ENCODE measurements around the gene RNF113A.
"Not testable (repeated sequence)": the region's sequence is repeated elsewhere in the genome, so short reads cannot be mapped to it uniquely, and the experiment has no call there.

The RNF113A gene

GRCh38 chrX:119871599-119872395 lies at the start of gene RNF113A, which contains the start of gene NDUFA1:
Gene RNF113A, minus strand, starts transcription at chrX:119871733. Its CDS starts 120 bp downstream, at chrX:119871613.
Gene NDUFA1, plus strand, starts transcription at chrX:119871832. Its CDS starts 80 bp downstream, at chrX:119871912.
- no peaks in the 10 kb centered on the region for H3K27me3 ChIP-seq (ENCODE audit: control insufficient read depth in 1 of 2, insufficient read depth in 2 of 2, low read length in 2 of 2)
- H3K4me3 ChIP-seq (ENCODE audit: low read depth in 1 of 2, low read length in 2 of 2) = peak within 1 kb of the TSS; percentile 91 to 92
- peaks cover 0 to 13% of the 10 kb centered on the region in 2 donors for H3K36me3 ChIP-seq (ENCODE audit: control insufficient read depth in 1 of 2, insufficient read depth in 2 of 2, low read length in 2 of 2)
- H3K4me1 ChIP-seq (ENCODE audit: control insufficient read depth in 1 of 2, insufficient read depth in 2 of 2, low read length in 2 of 2) = peaks cover 7 to 10% of the 10 kb centered on the region in 2 donors
- no peaks in the 10 kb centered on the region for H3K9me3 ChIP-seq (ENCODE audit: control insufficient read depth in 1 of 2, low read length in 2 of 2)
- H3K27ac ChIP-seq (ENCODE audit: low read depth, low read length) = peak within 1 kb of the TSS; percentile 98
- H3K9ac ChIP-seq (ENCODE audit: low read depth in 1 of 2, low read length in 2 of 2) = peak within 1 kb of the TSS; percentile 93 to 96

- H3K27ac ChIP-seq (ENCODE audit: low read depth, low read length) = no peak overlapping the region
- H3K9ac ChIP-seq (ENCODE audit: low read depth in 1 of 2, low read length in 2 of 2) = no peak overlapping the region
- H3K36me3 ChIP-seq (ENCODE audit: control insufficient read depth in 1 of 2, insufficient read depth in 2 of 2, low read length in 2 of 2) = no peaks in the 10 kb centered on the region
- no peaks in the 10 kb centered on the region for H3K9me3 ChIP-seq (ENCODE audit: control insufficient read depth in 1 of 2, low read length in 2 of 2)
- H3K4me3 ChIP-seq (ENCODE audit: low read depth in 1 of 2, low read length in 2 of 2) = no peak overlapping the region
- no peaks in the 10 kb centered on the region for H3K27me3 ChIP-seq (ENCODE audit: control insufficient read depth in 1 of 2, insufficient read depth in 2 of 2, low read length in 2 of 2)
- H3K4me1 ChIP-seq (ENCODE audit: control insufficient read depth in 1 of 2, insufficient read depth in 2 of 2, low read length in 2 of 2) = no peaks in the 10 kb centered on the region
Observed at GRCh38 chrX:119919835-119920585, 48.5 kb upstream of the RNF113A start.

- Histone ChIP-seq H3K4me3 (ENCODE audit: low read depth in 1 of 2, low read length in 2 of 2) (no peak overlapping the region), H3K36me3 (ENCODE audit: control insufficient read depth in 1 of 2, insufficient read depth in 2 of 2, low read length in 2 of 2) (no peaks in the 10 kb centered on the region), H3K9me3 (ENCODE audit: control insufficient read depth in 1 of 2, low read length in 2 of 2) (no peaks in the 10 kb centered on the region), H3K9ac (ENCODE audit: low read depth in 1 of 2, low read length in 2 of 2) (no peak overlapping the region), H3K4me1 (ENCODE audit: control insufficient read depth in 1 of 2, insufficient read depth in 2 of 2, low read length in 2 of 2) (no peaks in the 10 kb centered on the region), H3K27me3 (ENCODE audit: control insufficient read depth in 1 of 2, insufficient read depth in 2 of 2, low read length in 2 of 2) (no peaks in the 10 kb centered on the region), H3K27ac (ENCODE audit: low read depth, low read length) (no peak overlapping the region)
Observed at GRCh38 chrX:119917877-119918276, 46.3 kb upstream of the RNF113A start.

- no peaks in the 10 kb centered on the region for H3K36me3 ChIP-seq (ENCODE audit: control insufficient read depth in 1 of 2, insufficient read depth in 2 of 2, low read length in 2 of 2)
- no peak overlapping the region for H3K4me3 ChIP-seq (ENCODE audit: low read depth in 1 of 2, low read length in 2 of 2)
- H3K27me3 ChIP-seq (ENCODE audit: control insufficient read depth in 1 of 2, insufficient read depth in 2 of 2, low read length in 2 of 2) = no peaks in the 10 kb centered on the region
- no peak overlapping the region for H3K9ac ChIP-seq (ENCODE audit: low read depth in 1 of 2, low read length in 2 of 2)
- H3K4me1 ChIP-seq (ENCODE audit: control insufficient read depth in 1 of 2, insufficient read depth in 2 of 2, low read length in 2 of 2) = no peaks in the 10 kb centered on the region
- H3K9me3 ChIP-seq (ENCODE audit: control insufficient read depth in 1 of 2, low read length in 2 of 2) = no peaks in the 10 kb centered on the region
- H3K27ac ChIP-seq (ENCODE audit: low read depth, low read length) = no peak overlapping the region
Observed at GRCh38 chrX:119916310-119916709, 44.8 kb upstream of the RNF113A start.

GRCh38 chrX:119900976-119901375 lies 29.4 kb upstream of the RNF113A start:
- Histone ChIP-seq H3K9ac (ENCODE audit: low read depth in 1 of 2, low read length in 2 of 2) (no peak overlapping the region), H3K27ac (ENCODE audit: low read depth, low read length) (no peak overlapping the region), H3K27me3 (ENCODE audit: control insufficient read depth in 1 of 2, insufficient read depth in 2 of 2, low read length in 2 of 2) (no peaks in the 10 kb centered on the region), H3K4me3 (ENCODE audit: low read depth in 1 of 2, low read length in 2 of 2) (no peak overlapping the region), H3K36me3 (ENCODE audit: control insufficient read depth in 1 of 2, insufficient read depth in 2 of 2, low read length in 2 of 2) (no peaks in the 10 kb centered on the region), H3K4me1 (ENCODE audit: control insufficient read depth in 1 of 2, insufficient read depth in 2 of 2, low read length in 2 of 2) (no peaks in the 10 kb centered on the region), H3K9me3 (ENCODE audit: control insufficient read depth in 1 of 2, low read length in 2 of 2) (no peaks in the 10 kb centered on the region)

GRCh38 chrX:119899125-119899524 lies 27.6 kb upstream of the RNF113A start:
- no peaks in the 10 kb centered on the region for H3K4me1 ChIP-seq (ENCODE audit: control insufficient read depth in 1 of 2, insufficient read depth in 2 of 2, low read length in 2 of 2)
- no peak overlapping the region for H3K4me3 ChIP-seq (ENCODE audit: low read depth in 1 of 2, low read length in 2 of 2)
- H3K36me3 ChIP-seq (ENCODE audit: control insufficient read depth in 1 of 2, insufficient read depth in 2 of 2, low read length in 2 of 2) = no peaks in the 10 kb centered on the region
- no peak overlapping the region for H3K9ac ChIP-seq (ENCODE audit: low read depth in 1 of 2, low read length in 2 of 2)
- no peaks in the 10 kb centered on the region for H3K27me3 ChIP-seq (ENCODE audit: control insufficient read depth in 1 of 2, insufficient read depth in 2 of 2, low read length in 2 of 2)
- H3K9me3 ChIP-seq (ENCODE audit: control insufficient read depth in 1 of 2, low read length in 2 of 2) = no peaks in the 10 kb centered on the region
- no peak overlapping the region for H3K27ac ChIP-seq (ENCODE audit: low read depth, low read length)

GRCh38 chrX:119895843-119896326 lies 24.4 kb upstream of the RNF113A start, which contains the start of gene AKAP14:
Gene AKAP14, plus strand, starts transcription at chrX:119895893. Its CDS starts 7,331 bp downstream, at chrX:119903224.
- Histone ChIP-seq H3K9ac (ENCODE audit: low read depth in 1 of 2, low read length in 2 of 2) (no peak within 1 kb of the TSS), H3K4me1 (ENCODE audit: control insufficient read depth in 1 of 2, insufficient read depth in 2 of 2, low read length in 2 of 2) (no peaks in the 10 kb centered on the region), H3K9me3 (ENCODE audit: control insufficient read depth in 1 of 2, low read length in 2 of 2) (no peaks in the 10 kb centered on the region)

GRCh38 chrX:119891961-119892692 lies 20.6 kb upstream of the RNF113A start:
- H3K4me1 ChIP-seq (ENCODE audit: control insufficient read depth in 1 of 2, insufficient read depth in 2 of 2, low read length in 2 of 2); H3K4me3 ChIP-seq (ENCODE audit: low read depth in 1 of 2, low read length in 2 of 2); H3K36me3 ChIP-seq (ENCODE audit: control insufficient read depth in 1 of 2, insufficient read depth in 2 of 2, low read length in 2 of 2); H3K9ac ChIP-seq (ENCODE audit: low read depth in 1 of 2, low read length in 2 of 2); H3K27me3 ChIP-seq (ENCODE audit: control insufficient read depth in 1 of 2, insufficient read depth in 2 of 2, low read length in 2 of 2); H3K9me3 ChIP-seq (ENCODE audit: control insufficient read depth in 1 of 2, low read length in 2 of 2); H3K27ac ChIP-seq (ENCODE audit: low read depth, low read length): not testable (repeated sequence)

More at GRCh38 chrX:119895843-119896326, 24.4 kb upstream of the RNF113A start, which contains the start of gene AKAP14:
- H3K4me3 ChIP-seq (ENCODE audit: low read depth in 1 of 2, low read length in 2 of 2) = no peak within 1 kb of the TSS
- H3K36me3 ChIP-seq (ENCODE audit: control insufficient read depth in 1 of 2, insufficient read depth in 2 of 2, low read length in 2 of 2) = no peaks in the 10 kb centered on the region
- H3K27ac ChIP-seq (ENCODE audit: low read depth, low read length) = no peak within 1 kb of the TSS
- no peaks in the 10 kb centered on the region for H3K27me3 ChIP-seq (ENCODE audit: control insufficient read depth in 1 of 2, insufficient read depth in 2 of 2, low read length in 2 of 2)

- not testable (repeated sequence) for H3K9ac ChIP-seq (ENCODE audit: low read depth in 1 of 2, low read length in 2 of 2); H3K36me3 ChIP-seq (ENCODE audit: control insufficient read depth in 1 of 2, insufficient read depth in 2 of 2, low read length in 2 of 2); H3K4me3 ChIP-seq (ENCODE audit: low read depth in 1 of 2, low read length in 2 of 2)
Observed at GRCh38 chrX:119890626-119891025, 19.1 kb upstream of the RNF113A start.

More at GRCh38 chrX:119890626-119891025, 19.1 kb upstream of the RNF113A start:
- H3K27ac ChIP-seq (ENCODE audit: low read depth, low read length); H3K9me3 ChIP-seq (ENCODE audit: control insufficient read depth in 1 of 2, low read length in 2 of 2); H3K4me1 ChIP-seq (ENCODE audit: control insufficient read depth in 1 of 2, insufficient read depth in 2 of 2, low read length in 2 of 2); H3K27me3 ChIP-seq (ENCODE audit: control insufficient read depth in 1 of 2, insufficient read depth in 2 of 2, low read length in 2 of 2): not testable (repeated sequence)

Data from duodenal mucosa (tissue), 2 donors.